ENCODE measurements around the gene HSF4. TPM values are rescaled to one million over a fixed set of nuclear protein-coding genes. Genes with fewer than 3 reads are reported as not detected.

HSF4 gene
- total RNA-seq, 1 donor from 2014 or later, result 54.3 TPM

DNA sequence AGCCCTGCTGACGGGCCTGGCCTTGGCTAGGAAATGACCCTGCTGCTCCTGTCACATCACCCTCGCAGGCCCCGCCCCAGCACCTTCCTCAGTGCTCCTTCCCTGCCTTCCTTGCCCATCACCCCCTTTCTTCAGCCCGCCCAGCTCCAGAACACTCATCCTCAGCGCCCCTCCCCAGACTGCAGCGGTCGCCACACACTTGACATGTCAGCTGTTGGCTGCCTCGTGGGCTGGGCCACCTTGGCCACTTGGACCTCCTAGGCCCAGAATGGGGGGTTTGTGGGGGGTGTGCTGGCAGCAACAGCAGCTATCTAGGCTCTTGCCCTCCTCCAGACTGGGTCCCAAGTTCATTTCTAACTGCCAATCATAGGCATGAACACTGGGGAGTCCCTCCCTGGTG is 45.0 kb downstream of the HSF4 start:
- DNase-seq (ENCODE audit: extremely low spot score in 2 of 2), result no peak
- intact Hi-C loops (cut with DNase I), result no loop called here
- H3K36me3 ChIP-seq, result no peaks in the 10 kb centered on the region
- no peak overlapping the region for H3K27ac ChIP-seq
- no peak overlapping the region for H3K4me3 ChIP-seq
- TF ChIP-seq POLR2AphosphoS5 (IDR thresholded peaks at IDR 0.05; ENCODE audit: insufficient read depth in 1 of 2, low read depth in 1 of 2), result no peak
- TF ChIP-seq POLR2A (IDR thresholded peaks at IDR 0.05), result no peak
- TF ChIP-seq, protein P1, sequence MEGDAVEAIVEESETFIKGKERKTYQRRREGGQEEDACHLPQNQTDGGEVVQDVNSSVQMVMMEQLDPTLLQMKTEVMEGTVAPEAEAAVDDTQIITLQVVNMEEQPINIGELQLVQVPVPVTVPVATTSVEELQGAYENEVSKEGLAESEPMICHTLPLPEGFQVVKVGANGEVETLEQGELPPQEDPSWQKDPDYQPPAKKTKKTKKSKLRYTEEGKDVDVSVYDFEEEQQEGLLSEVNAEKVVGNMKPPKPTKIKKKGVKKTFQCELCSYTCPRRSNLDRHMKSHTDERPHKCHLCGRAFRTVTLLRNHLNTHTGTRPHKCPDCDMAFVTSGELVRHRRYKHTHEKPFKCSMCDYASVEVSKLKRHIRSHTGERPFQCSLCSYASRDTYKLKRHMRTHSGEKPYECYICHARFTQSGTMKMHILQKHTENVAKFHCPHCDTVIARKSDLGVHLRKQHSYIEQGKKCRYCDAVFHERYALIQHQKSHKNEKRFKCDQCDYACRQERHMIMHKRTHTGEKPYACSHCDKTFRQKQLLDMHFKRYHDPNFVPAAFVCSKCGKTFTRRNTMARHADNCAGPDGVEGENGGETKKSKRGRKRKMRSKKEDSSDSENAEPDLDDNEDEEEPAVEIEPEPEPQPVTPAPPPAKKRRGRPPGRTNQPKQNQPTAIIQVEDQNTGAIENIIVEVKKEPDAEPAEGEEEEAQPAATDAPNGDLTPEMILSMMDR (IDR thresholded peaks at IDR 0.05), result no peak
- no peaks in the 10 kb centered on the region for H3K9me3 ChIP-seq
- no peaks in the 10 kb centered on the region for H3K4me1 ChIP-seq
- no peaks in the 10 kb centered on the region for H3K27me3 ChIP-seq

DNA sequence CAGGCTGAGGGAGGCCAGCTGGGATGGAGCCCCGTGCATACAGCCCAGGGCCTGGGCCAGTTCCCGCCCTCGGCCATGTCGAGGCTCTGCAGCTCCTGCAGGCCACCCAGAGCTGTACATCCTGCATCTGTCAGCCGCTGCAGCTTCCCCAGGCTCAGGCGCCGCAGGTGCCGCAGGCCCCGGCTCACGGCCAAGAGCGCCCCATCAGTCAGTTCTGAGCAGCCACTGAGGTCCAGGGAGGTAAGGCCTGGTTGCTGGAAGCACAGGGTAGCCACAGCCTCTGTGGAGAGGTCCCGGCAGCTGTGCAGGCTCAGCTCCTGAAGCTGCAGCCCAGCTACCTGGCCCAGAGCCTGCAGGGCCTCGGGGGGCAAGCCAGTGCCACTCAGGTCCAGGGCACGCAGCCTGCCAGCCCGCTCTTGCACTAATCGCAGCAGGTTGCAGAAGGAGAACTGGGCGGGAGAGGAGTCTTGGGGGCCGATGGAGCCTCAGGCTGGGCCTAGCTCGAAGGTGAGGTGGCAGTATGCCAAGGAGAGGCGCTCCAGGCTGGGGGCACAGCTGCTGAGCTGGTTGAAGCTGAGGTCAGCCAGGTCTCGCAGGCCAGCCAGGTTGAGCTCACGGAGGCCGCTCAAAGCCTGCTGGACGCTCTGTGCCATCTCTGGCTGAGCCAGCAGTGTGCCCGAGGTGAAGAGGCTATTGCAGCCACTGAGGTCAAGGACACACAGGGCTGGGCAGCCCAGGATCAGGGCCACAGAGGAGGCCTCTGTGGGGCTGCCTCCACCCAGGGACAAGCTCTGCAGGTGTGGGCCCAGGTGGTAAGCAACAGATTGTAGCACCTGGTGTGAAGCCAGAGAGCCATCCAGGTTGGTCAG is 45.8 kb downstream of the HSF4 start:
- intact Hi-C loops (cut with DNase I), result no loop called here
- no peaks in the 10 kb centered on the region for H3K4me1 ChIP-seq
- H3K27ac ChIP-seq, result no peak overlapping the region
- no peak overlapping the region for H3K4me3 ChIP-seq
- no peaks in the 10 kb centered on the region for H3K9me3 ChIP-seq
- no peak for DNase-seq (ENCODE audit: extremely low spot score in 2 of 2)
- no peaks in the 10 kb centered on the region for H3K36me3 ChIP-seq
- H3K27me3 ChIP-seq, result no peaks in the 10 kb centered on the region
- TF ChIP-seq, protein P1 (IDR thresholded peaks at IDR 0.05), result no peak
- TF ChIP-seq POLR2A (IDR thresholded peaks at IDR 0.05), result no peak
- TF ChIP-seq POLR2AphosphoS5 (IDR thresholded peaks at IDR 0.05; ENCODE audit: insufficient read depth in 1 of 2, low read depth in 1 of 2), result no peak

DNA sequence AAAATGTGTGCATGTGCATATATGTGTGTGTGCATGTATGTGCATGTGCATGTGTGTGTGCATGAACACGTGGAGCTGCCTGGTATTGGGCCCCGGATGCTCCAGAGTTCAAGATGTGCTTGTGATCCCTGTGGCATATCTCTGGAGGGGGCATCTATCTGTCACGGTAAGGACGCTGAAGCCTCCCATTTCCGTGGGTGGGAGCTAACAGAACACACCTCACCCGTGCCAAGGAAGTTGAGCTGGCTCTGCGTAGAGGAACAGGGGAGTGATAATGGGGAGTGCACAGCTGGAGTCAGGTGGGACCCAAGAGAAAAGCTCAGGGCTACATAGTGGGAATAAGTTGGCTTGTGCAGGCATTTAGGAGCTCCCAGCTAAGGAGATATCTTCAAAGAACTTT is 47.1 kb downstream of the HSF4 start:
- Histone ChIP-seq H3K4me3 (no peak overlapping the region), H3K36me3 (no peaks in the 10 kb centered on the region), H3K27me3 (no peaks in the 10 kb centered on the region), H3K9me3 (no peaks in the 10 kb centered on the region), H3K4me1 (no peaks in the 10 kb centered on the region), H3K27ac (no peak overlapping the region)
- no peak for TF ChIP-seq POLR2AphosphoS5 (IDR thresholded peaks at IDR 0.05; ENCODE audit: insufficient read depth in 1 of 2, low read depth in 1 of 2)
- intact Hi-C loops (cut with DNase I), result no loop called here
- no peak for DNase-seq (ENCODE audit: extremely low spot score in 2 of 2)

DNA sequence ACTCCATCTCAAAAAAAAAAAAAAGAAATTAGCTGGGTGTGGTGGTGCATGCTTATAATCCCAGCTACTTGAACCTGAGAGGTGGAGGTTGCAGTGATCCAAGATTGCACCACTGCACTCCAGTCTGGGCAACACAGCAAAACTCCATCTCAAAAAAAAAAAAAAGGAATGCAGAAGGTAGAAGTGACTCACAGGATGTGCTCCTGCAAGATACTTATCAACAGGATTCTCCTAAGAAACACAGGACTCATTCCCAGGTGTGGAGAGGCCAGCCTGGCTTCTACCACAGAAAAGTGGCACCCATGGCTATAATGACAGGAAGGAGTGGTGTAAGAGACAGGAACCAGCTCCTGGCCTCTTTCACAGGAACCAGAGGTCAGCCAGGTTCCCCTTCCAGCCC is 48.2 kb downstream of the HSF4 start:
- TF ChIP-seq POLR2AphosphoS5 (IDR thresholded peaks at IDR 0.05; ENCODE audit: insufficient read depth in 1 of 2, low read depth in 1 of 2), result no peak
- TF ChIP-seq, protein P1 (IDR thresholded peaks at IDR 0.05), result no peak
- no peak for TF ChIP-seq POLR2A (IDR thresholded peaks at IDR 0.05)
- Histone ChIP-seq H3K36me3 (no peaks in the 10 kb centered on the region), H3K27ac (no peak overlapping the region), H3K27me3 (no peaks in the 10 kb centered on the region), H3K4me3 (no peak overlapping the region), H3K4me1 (no peaks in the 10 kb centered on the region), H3K9me3 (no peaks in the 10 kb centered on the region)
- no peak for DNase-seq (ENCODE audit: extremely low spot score in 2 of 2)
- intact Hi-C loops (cut with DNase I), result no loop called here

DNA sequence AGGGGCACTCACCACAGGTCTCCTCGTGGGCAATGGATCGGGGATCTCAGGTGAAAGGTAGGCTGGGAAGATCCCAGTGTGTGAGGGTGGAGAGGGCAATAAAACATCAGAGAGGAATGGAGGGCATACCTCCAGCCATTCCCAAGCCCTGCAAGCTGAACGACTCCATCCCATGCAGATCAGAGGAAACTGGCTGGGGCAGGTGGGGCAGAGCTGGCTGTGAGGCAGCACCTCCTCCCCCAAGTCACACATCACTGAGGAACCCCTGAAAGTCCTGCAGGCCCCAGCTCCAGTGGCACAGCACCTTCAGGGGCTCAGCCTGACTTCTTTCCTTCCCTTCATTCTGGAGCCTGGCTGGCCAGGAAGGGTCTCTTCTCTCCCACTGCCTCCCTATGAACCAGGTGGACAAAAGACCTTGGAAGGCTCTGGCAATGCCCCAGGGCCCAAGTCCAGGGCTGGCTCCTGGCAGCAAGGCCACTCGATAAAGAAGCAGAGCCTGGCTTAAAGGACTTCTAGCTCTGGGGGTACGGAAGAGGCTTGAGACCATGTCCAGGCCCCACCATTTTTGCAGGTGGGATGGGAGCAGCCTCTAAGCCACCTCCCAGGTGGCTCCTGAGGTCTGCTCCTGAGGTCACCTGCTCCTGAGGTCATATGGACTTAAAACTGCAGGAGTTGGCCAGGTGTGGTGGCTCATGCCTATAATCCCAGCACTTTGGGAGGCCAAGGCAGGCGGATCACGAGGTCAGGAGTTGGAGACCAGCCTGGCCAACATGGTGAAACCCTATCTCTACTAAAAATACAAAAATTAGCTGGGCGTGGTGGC is 48.9 kb downstream of the HSF4 start:
- H3K9me3 ChIP-seq, result no peaks in the 10 kb centered on the region
- H3K27ac ChIP-seq, result no peak overlapping the region
- no peak for DNase-seq (ENCODE audit: extremely low spot score in 2 of 2)
- TF ChIP-seq POLR2A (IDR thresholded peaks at IDR 0.05) (no peak), POLR2AphosphoS5 (IDR thresholded peaks at IDR 0.05; ENCODE audit: insufficient read depth in 1 of 2, low read depth in 1 of 2) (no peak)
- TF ChIP-seq, protein P1 (IDR thresholded peaks at IDR 0.05), result no peak
- intact Hi-C loops (cut with DNase I), result no loop called here
- H3K4me3 ChIP-seq, result no peak overlapping the region
- H3K36me3 ChIP-seq, result no peaks in the 10 kb centered on the region
- no peaks in the 10 kb centered on the region for H3K27me3 ChIP-seq
- no peaks in the 10 kb centered on the region for H3K4me1 ChIP-seq
